RWPE1 (cell line): ENCODE measurements around the gene GOLGA6A.

Experiments
- CTCF ChIA-PET: fragments of 350-600 bp; sonication (Branson Sonifier 250); formaldehyde crosslinking; extraction: SDS; loops from one replicate; lab custom pipeline; 2021; lab: Yijun Ruan, JAX
- POLR2A ChIA-PET: fragments of 400-600 bp; formaldehyde crosslinking; extraction: SDS; loops from one replicate; lab custom pipeline; 2020; ENCODE audit warnings: antibody characterized with exemption; ENCODE audit not compliant: low non-redundant PET; lab: Yijun Ruan, JAX
- DNase-seq: peaks from one replicate; pipeline ENCODE4 v3.0.0; 2012; ENCODE audit warnings: low spot score
- H3K27ac ChIP-seq: fragments of 450-650 bp; 2 replicates; pipeline ENCODE4 v1.5.1; 2017
- TF ChIP-seq, protein P1 (sequence below): fragments of 450-650 bp; conservative IDR thresholded peaks from 2 replicates; pipeline ENCODE4 v1.5.1; 2017; ENCODE audit warnings: low read depth, mild to moderate bottlenecking

Gene GOLGA6A

GRCh38 chr15:74127954-74128784, 45.8 kb upstream of the GOLGA6A start:
- DNase-seq = no peak
- H3K27ac ChIP-seq = no peak overlapping the region
- ChIA-PET CTCF (interaction anchor here (0.7 to 4.7 kb wide), 11 partner anchors 12 to 194 kb away, joined by 3 to 47 read pairs (median 8); no protein-coding TSS in a partner anchor), POLR2A (no interaction called here)
- TF ChIP-seq, protein P1, sequence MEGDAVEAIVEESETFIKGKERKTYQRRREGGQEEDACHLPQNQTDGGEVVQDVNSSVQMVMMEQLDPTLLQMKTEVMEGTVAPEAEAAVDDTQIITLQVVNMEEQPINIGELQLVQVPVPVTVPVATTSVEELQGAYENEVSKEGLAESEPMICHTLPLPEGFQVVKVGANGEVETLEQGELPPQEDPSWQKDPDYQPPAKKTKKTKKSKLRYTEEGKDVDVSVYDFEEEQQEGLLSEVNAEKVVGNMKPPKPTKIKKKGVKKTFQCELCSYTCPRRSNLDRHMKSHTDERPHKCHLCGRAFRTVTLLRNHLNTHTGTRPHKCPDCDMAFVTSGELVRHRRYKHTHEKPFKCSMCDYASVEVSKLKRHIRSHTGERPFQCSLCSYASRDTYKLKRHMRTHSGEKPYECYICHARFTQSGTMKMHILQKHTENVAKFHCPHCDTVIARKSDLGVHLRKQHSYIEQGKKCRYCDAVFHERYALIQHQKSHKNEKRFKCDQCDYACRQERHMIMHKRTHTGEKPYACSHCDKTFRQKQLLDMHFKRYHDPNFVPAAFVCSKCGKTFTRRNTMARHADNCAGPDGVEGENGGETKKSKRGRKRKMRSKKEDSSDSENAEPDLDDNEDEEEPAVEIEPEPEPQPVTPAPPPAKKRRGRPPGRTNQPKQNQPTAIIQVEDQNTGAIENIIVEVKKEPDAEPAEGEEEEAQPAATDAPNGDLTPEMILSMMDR = no peak

DNA sequence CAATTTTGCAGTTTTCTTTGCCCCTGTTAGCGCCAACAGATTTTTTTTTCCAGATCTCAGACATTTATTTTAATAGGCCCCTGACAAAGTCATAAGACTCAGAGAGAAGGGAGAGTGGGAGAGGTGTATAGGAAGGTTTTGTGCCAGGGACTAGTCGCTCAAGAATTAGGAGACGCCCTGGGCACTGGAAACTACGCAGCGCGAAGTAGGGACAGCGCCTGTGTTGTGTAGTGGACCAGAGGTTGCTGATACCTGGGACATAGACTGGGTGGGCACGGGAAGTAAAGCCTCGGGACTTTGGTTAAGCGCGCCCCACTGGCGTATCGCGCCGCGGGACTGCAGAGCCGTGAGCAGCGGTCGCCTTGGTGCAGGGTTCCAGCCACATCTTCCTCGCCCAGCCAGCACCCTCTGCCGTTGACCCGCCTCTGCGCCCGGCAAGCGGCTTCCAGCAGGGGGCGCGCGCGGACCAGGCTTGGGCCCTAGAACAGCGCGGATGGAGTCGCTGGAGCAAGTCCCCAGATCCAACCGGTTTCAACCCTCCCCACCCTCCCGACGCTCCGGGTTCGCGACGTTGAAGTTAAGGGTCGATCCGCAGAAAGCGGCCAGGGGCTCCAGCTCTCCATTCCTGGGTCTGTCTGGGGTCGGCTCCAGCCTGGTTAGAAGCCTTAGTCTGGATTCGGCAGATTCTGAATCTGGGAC, 45.1 kb upstream of the GOLGA6A start:
- TF ChIP-seq, protein P1 = peak; percentile 99
- ChIA-PET CTCF (interaction anchor here (0.7 to 4.7 kb wide), 8 partner anchors 74 to 195 kb away, joined by 3 to 47 read pairs (median 8); no protein-coding TSS in a partner anchor), POLR2A (no interaction called here)
- peak; percentile 79 for DNase-seq
- H3K27ac ChIP-seq = no peak overlapping the region

- ChIA-PET POLR2A (no interaction called here), CTCF (interaction anchor here (1.3 kb wide), 2 partner anchors 183 to 196 kb away, joined by 3 to 12 read pairs; no protein-coding TSS in a partner anchor)
- DNase-seq = no peak
- TF ChIP-seq, protein P1 = no peak
- no peak overlapping the region for H3K27ac ChIP-seq
Observed at GRCh38 chr15:74124759-74125158, 42.4 kb upstream of the GOLGA6A start.

GRCh38 chr15:74124196-74124595, 41.8 kb upstream of the GOLGA6A start:
- TF ChIP-seq, protein P1 = no peak
- no peak for DNase-seq
- H3K27ac ChIP-seq = no peak overlapping the region
- POLR2A ChIA-PET = no interaction called here
- CTCF ChIA-PET = interaction anchor here (2.4 kb wide), 1 partner anchor 196 kb away, joined by 16 read pairs; no protein-coding TSS in a partner anchor

DNA sequence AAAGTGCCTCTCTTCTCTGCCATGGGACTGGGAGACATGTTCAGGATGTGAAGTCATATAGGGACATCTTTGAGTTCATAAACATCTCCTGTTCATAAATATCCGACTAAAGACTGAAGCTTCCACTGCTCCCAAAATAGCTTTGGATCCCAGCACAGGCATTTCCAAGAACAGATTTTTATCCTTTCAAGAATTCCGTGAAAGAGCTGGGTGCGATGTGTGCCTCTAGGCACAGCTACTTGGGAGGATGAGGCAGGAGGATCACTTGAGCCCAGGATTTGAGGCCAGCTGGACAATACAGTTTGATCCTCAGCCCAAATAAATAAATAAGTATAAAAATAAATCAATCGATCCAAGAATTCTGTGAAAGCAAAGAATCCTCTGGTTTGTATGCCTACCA, 41.3 kb upstream of the GOLGA6A start:
- no peak for DNase-seq
- TF ChIP-seq, protein P1 = no peak
- ChIA-PET CTCF (interaction anchor here (0.6 to 2.4 kb wide), 3 partner anchors 91 to 197 kb away, joined by 4 to 16 read pairs (median 12); no protein-coding TSS in a partner anchor), POLR2A (no interaction called here)
- H3K27ac ChIP-seq = no peak overlapping the region

DNA sequence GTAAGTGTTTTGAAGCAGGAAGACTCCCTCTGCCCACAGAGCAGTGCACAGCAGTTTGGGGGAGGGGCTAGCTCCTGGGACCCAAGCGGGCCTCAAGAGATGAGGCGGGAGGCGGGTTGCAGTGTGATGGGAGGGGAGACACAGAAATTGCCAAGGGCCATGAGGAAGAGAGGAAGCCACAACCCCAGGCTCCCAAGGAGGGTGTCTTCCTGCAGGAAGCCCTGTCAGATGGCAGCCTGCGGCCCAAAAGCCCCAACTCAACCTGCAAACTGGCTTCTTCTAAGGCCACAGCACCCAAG, 40.7 kb upstream of the GOLGA6A start:
- no peak overlapping the region for H3K27ac ChIP-seq
- POLR2A ChIA-PET = no interaction called here
- DNase-seq = no peak
- TF ChIP-seq, protein P1 = no peak
- CTCF ChIA-PET = interaction anchor here (0.6 to 2.4 kb wide), 3 partner anchors 90 to 197 kb away, joined by 4 to 16 read pairs (median 12); no protein-coding TSS in a partner anchor
